ENCODE data around the gene ATG101. TPM values are rescaled to one million over a fixed set of nuclear protein-coding genes. Genes with fewer than 3 reads are reported as not detected.
"Not testable (repeated sequence)": the region's sequence is repeated elsewhere in the genome, so short reads cannot be mapped to it uniquely, and the experiment has no call there.

The ATG101 gene
- total RNA-seq, 2 experiments from 2014 or later = 20.6 to 20.9 TPM

GRCh38 chr12:52093346-52093745 lies 23.6 kb downstream of the ATG101 start:
- Mint-ChIP-seq H3K9me3 (no peaks in the 10 kb centered on the region), H3K36me3 (ENCODE audit: low read depth) (no peaks in the 10 kb centered on the region), H3K4me3 (no peak overlapping the region), H3K27ac (no peak overlapping the region), H3K27me3 (peaks cover 74% of the 10 kb centered on the region), H3K4me1 (ENCODE audit: low read depth) (no peaks in the 10 kb centered on the region)
- Histone ChIP-seq H3K27ac (ENCODE audit: low read depth in 1 of 2, low read length in 2 of 2) (no peak overlapping the region), H3K36me3 (ENCODE audit: insufficient read depth, low read length) (no peaks in the 10 kb centered on the region), H3K9me3 (ENCODE audit: control insufficient read depth in 1 of 2, insufficient read depth in 1 of 2, low read length in 2 of 2) (no peaks in the 10 kb centered on the region), H3K4me3 (ENCODE audit: low read length) (no peak overlapping the region), H3K27me3 (ENCODE audit: control insufficient read depth in 1 of 2, insufficient read depth in 2 of 2, low read length in 2 of 2) (peaks cover 0 to 28% of the 10 kb centered on the region in 2 experiments), H3K4me1 (ENCODE audit: insufficient read depth, low read length) (no peaks in the 10 kb centered on the region)
- no peak for ATAC-seq (ENCODE audit: poor library complexity)
- CTCF ChIA-PET = no interaction called here
- intact Hi-C loops (cut with DNase I, micrococcal nuclease) = no loop called here
- POLR2A ChIA-PET = no interaction called here
- TF ChIP-seq CTCF (IDR thresholded peaks at IDR 0.05) = no peak
- DNase-seq = no peak

- Histone ChIP-seq H3K27me3 (ENCODE audit: control insufficient read depth in 1 of 2, insufficient read depth in 2 of 2, low read length in 2 of 2) (peaks cover 5 to 17% of the 10 kb centered on the region in 2 experiments), H3K4me1 (ENCODE audit: insufficient read depth, low read length) (no peaks in the 10 kb centered on the region), H3K27ac (ENCODE audit: low read depth in 1 of 2, low read length in 2 of 2) (no peak overlapping the region), H3K36me3 (ENCODE audit: insufficient read depth, low read length) (no peaks in the 10 kb centered on the region), H3K9me3 (ENCODE audit: control insufficient read depth in 1 of 2, insufficient read depth in 1 of 2, low read length in 2 of 2) (no peaks in the 10 kb centered on the region), H3K4me3 (ENCODE audit: low read length) (no peak overlapping the region)
- no peak for ATAC-seq (ENCODE audit: poor library complexity)
- Mint-ChIP-seq H3K27me3 (peaks cover 73% of the 10 kb centered on the region), H3K4me3 (no peak overlapping the region), H3K9me3 (no peaks in the 10 kb centered on the region), H3K4me1 (ENCODE audit: low read depth) (no peaks in the 10 kb centered on the region), H3K36me3 (ENCODE audit: low read depth) (no peaks in the 10 kb centered on the region), H3K27ac (no peak overlapping the region)
- TF ChIP-seq CTCF (IDR thresholded peaks at IDR 0.05) = no peak
- ChIA-PET POLR2A (no interaction called here), CTCF (no interaction called here)
- intact Hi-C loops (cut with DNase I, micrococcal nuclease) = no loop called here
- no peak for DNase-seq
Measured at GRCh38 chr12:52096332-52097044, 26.7 kb downstream of the ATG101 start.

- no peak for ATAC-seq (ENCODE audit: poor library complexity)
- H3K27ac Mint-ChIP-seq = no peak overlapping the region
Measured at GRCh38 chr12:52097045-52097666, 27.4 kb downstream of the ATG101 start.

GRCh38 chr12:52104431-52105089 lies 34.8 kb downstream of the ATG101 start:
- H3K36me3 ChIP-seq (ENCODE audit: insufficient read depth, low read length); H3K36me3 Mint-ChIP-seq (ENCODE audit: low read depth); H3K4me3 ChIP-seq (ENCODE audit: low read length); H3K4me3 Mint-ChIP-seq; ATAC-seq (ENCODE audit: poor library complexity); H3K27me3 ChIP-seq (ENCODE audit: control insufficient read depth in 1 of 2, insufficient read depth in 2 of 2, low read length in 2 of 2); H3K9me3 ChIP-seq (ENCODE audit: control insufficient read depth in 1 of 2, insufficient read depth in 1 of 2, low read length in 2 of 2); H3K4me1 Mint-ChIP-seq (ENCODE audit: low read depth); POLR2A ChIA-PET; DNase-seq; H3K27ac Mint-ChIP-seq; H3K27ac ChIP-seq (ENCODE audit: low read depth in 1 of 2, low read length in 2 of 2); H3K4me1 ChIP-seq (ENCODE audit: insufficient read depth, low read length); H3K9me3 Mint-ChIP-seq; CTCF ChIA-PET; intact Hi-C loops (cut with DNase I, micrococcal nuclease): not testable (repeated sequence)
- peaks cover 69% of the 10 kb centered on the region for H3K27me3 Mint-ChIP-seq

More at GRCh38 chr12:52097045-52097666, 27.4 kb downstream of the ATG101 start:
- intact Hi-C loops (cut with DNase I, micrococcal nuclease) = no loop called here
- DNase-seq = no peak
- ChIA-PET POLR2A (no interaction called here), CTCF (no interaction called here)
- H3K27me3 Mint-ChIP-seq = peaks cover 73% of the 10 kb centered on the region
- TF ChIP-seq CTCF (IDR thresholded peaks at IDR 0.05) = no peak
- no peaks in the 10 kb centered on the region for H3K9me3 Mint-ChIP-seq
- no peaks in the 10 kb centered on the region for H3K4me1 ChIP-seq (ENCODE audit: insufficient read depth, low read length)
- H3K27ac ChIP-seq (ENCODE audit: low read depth in 1 of 2, low read length in 2 of 2) = no peak overlapping the region
- H3K36me3 Mint-ChIP-seq (ENCODE audit: low read depth) = no peaks in the 10 kb centered on the region
- H3K4me3 ChIP-seq (ENCODE audit: low read length) = no peak overlapping the region
- H3K4me3 Mint-ChIP-seq = no peak overlapping the region
- H3K36me3 ChIP-seq (ENCODE audit: insufficient read depth, low read length) = no peaks in the 10 kb centered on the region
- H3K27me3 ChIP-seq (ENCODE audit: control insufficient read depth in 1 of 2, insufficient read depth in 2 of 2, low read length in 2 of 2) = peaks cover 5 to 11% of the 10 kb centered on the region in 2 experiments
- no peaks in the 10 kb centered on the region for H3K9me3 ChIP-seq (ENCODE audit: control insufficient read depth in 1 of 2, insufficient read depth in 1 of 2, low read length in 2 of 2)
- H3K4me1 Mint-ChIP-seq (ENCODE audit: low read depth) = no peaks in the 10 kb centered on the region

Measured in CD4-positive, alpha-beta T cell (primary cell).